Hypothalamus (tissue), 51 donors: ENCODE data around the gene NSD2.
"Not testable (repeated sequence)": the region's sequence is repeated elsewhere in the genome, so short reads cannot be mapped to it uniquely, and the experiment has no call there.

Experiments used
- DNase-seq, 51 donors: peaks; one replicate each; lab custom pipeline; 2025; lab: John Stamatoyannopoulos, UW

The NSD2 gene

DNA sequence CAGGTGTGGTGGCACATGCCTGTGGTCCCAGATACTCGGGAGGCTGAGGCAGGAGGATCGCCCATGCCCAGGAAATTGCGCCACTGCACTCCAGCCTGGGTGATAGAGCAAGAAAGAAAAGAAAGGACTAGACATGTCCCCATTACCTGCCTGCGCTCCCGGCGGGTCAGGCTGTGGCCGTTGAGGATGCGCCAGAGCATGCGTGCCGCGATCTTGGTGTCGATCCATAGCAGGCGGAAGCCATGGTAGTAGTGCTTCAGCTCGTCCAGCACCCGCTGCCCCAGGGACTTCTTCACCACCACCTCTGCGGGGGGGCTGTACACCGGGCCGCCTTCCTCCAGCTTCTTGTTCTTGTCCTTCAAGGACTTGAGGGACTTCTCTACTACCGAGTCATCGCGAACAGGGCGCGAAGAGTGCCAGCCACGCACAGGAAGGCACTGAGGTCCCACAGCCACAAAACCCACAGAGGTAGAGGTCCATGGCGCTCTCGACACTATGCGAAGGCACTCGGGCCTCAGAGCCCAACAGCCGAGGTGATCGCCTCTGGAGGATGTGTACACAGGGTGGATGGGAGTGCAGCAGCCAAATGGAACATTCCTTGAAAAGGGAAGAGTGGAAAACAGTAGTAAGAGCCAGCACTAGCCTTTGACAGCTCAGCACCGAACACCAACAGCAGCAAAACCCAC is 29.8 kb upstream of the NSD2 start:
- no peak for DNase-seq

DNA sequence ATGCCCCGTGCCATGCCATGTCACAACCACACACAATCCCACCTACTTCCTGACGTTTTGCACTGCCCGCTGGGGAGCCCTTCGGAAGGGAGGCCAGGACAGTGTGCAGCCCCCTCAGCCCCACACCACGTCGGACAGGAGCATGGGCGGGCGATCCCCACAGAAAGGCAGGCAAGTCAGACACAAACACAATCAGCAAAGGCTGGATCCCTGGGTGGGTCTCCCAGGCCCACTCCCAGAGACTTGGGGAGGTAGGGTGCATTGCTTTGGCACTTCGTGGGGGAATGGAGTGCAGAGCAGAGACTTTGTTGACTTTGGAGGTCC is 29.3 kb upstream of the NSD2 start:
- DNase-seq, result no peak

DNA sequence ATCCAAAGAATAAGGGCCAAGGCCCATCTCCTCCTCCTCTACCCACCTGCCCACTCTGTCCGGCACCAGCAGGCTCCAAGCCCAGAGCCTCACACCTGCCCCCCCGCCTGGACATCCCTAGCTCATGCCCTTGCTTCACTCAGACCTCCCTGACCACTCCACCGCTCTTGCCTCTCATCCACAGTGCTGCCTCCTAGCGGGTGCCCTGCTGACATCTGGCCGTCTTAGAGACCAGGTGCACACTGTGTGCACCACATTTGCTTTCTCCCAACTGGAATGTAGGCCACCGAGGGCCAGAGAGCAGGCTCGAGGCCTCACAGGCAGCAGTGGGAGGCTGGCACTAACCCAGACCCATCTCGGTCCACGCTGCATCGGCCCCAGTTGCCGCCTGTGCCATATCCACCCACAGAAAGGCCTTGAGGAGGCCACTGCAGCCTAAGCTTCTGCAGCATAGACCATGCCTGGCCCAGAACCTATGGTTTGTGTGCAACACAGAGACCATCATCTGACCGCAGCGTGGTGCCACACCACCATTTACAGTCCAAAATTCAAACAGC is 28.8 kb upstream of the NSD2 start:
- DNase-seq, result no peak

DNA sequence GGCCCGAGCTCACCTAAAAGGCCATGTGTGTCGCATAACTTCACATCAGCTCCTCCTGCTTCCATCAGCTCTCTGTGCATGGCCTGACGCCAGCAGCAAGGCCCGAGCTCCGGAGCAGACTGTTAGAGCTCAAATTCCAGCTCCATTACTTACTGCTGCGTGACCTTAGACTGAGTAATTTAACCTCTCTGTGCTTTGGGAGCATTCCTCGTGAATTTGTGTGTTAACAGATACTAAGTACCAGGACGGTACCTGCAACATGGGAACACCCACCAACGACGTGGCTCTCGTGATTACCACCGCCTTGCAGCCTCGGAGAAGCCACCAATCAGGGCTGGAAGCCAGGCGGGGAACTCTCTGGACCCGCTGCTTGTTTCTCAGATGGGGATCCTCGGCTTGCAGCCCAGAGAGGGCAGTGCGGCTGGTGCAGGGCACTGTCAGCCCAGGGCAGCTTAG is 28.2 kb upstream of the NSD2 start:
- DNase-seq, result no peak

DNA sequence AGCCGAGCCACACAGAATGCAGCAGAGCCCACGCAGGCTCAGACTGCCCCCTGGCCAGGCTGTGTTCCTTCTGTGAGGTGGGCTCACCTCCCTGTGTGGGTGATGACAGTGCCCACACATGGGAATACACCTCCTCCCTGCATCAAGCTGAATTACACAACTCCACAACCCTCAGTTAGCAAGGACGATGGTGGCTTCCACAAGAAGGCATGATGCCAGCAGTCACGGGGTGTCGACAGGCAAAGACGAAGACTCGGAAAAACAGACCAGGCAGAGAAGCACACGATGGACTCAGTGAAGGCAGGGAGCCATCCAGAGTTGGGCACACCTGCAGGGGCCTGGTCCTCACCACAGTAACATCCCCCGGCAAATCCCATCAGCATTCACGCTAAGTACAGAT is 27.3 kb upstream of the NSD2 start:
- DNase-seq, result peak in 17 of 51 donors; percentile 11 to 45 (median 27)

DNA sequence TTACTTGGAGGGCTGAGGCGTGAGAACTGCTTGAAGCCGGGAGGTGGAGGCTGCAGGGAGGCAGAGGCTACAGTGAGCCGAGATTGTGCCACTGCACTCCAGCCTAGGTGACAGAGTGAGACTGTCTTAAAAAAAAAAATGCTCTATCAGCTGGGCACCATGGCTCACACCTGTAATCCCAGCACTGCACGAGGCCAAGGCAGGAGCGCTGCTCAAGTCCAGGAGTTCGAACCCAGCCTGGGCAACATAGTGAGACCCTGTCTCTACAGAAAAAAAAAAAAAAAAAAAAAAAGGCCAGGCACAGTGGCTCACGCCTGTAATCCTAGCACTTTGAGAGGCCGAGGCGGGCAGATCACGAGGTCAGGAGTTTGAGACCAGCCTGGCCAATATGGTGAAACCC is 26.6 kb upstream of the NSD2 start:
- not testable (repeated sequence) for DNase-seq

DNA sequence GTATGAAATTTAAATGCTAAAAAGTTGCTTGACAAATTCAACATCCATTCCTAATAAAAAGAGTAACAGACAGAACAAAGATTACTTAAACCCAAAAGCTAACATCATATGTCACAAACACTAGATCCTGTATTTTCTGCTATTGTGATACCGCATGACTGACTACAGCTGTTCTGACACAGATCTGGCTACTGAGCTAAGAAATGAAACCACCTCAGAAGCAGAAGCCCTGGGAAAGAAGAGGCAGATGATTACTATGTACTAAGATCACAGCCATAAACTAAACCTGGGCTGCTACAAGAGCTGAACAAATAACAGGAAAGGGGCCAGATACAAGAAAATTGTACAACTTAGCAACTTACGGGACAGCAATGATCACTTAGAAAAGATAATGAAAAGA is 24.6 kb upstream of the NSD2 start:
- DNase-seq, result no peak

DNA sequence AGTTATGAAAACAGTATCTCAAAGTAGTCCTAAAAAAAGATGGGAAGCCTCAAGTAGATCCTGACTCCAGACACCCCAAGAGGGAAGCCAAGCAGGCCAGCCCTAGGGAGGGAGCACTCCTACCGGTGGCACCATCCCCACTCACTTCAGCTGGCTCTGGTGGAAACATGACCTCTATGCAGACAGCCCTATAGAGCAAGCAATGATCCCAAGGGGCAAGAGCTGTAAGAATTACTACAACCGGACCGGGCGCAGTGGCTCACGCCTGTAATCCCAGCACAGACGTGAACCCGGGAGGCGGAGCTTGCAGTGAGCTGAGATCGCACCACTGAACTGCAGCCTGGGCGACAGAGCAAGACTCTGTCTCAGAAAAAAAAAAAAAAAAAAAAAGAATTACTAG is 20.9 kb upstream of the NSD2 start:
- no peak for DNase-seq

DNA sequence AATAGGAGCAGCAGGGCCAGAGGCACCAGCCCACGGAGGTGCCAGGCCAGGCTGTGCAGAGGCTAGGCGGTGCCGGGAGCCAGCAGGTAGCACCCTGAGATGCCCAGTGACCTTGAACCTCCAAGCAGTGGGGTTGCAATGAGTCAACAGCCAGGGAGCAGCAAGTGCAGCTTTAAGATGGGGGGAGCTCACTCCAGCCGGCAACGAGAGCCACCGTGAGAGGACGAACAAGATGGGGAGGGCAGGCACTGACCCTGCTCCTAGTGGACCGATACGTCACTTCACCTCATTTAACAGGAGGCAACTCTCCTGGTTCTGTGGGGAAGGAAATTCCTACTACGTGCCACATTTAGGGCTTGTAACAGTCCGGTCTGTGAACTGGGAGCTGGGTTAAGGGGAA is 20.0 kb upstream of the NSD2 start:
- DNase-seq, result no peak

DNA sequence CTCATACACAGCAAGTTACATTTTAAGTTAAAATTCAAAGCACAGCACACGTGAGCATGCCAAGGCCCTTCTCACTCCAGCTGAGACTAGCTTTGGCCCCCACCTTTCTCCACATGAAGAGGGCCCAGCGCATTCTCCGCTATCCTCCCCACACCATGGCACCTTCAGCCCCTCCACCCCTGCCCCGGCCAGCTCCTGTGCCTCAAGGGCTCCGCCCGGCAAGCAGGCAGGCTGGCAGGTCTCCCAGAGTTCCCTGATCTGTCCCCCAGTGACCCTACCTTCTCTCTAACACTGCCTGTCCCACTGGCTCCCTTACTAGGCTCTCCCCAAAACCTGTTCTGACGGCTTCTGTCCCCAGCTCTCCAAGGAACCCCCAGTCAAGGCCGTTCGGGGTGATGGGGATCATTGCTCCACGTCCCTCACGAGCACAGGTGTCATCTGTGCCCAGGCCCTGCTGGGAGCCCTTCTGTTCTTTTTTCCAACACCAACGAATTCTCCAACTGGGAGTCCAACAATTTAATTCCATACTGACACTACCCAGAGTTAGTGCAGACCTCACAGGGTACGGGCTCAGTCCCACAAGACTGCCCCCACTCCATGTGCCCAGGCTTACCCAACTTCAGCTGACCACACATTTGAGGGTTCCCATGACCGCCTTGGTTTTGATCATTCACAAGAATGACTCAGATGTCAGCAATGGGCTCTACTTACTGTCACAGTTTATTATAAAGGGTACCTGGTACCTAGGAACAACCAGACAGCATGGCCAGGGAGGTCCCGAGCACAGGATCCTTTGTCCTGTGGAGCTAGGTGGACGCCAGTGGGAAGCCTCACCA is 19.4 kb upstream of the NSD2 start:
- no peak for DNase-seq

DNA sequence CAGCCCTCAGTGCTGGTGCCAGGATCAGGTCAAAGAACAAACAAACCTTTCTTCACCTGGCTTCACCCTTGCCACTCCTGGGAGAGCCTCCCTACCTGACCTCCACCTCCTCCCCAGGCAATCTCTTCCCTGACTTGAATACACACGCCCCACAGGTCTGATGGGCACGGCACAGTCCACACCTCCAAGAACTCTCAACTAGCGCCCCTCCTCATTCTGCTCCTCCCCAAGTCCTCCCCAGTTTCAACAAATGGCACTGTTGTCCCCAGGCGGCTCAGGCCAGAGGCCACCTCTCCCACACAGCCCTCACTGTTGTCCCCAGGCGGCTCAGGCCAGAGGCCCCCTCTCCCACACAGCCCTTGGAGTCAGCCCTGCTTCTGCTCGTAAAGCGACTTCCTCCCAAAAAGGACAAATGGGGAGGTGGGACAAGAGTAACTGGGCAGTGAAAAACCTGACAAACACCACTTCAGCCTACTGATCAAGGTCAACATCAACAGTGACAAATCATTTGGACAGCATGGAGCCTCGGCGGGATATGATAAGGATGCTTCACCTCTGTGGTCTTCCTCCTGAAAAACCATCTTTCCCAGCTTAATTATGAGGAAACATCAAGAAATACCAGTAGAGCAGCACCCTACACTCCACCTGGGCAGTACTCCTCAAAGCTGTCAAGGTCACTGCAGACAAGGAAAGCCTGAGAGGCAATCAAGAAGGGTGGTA is 18.1 kb upstream of the NSD2 start:
- DNase-seq, result no peak

DNA sequence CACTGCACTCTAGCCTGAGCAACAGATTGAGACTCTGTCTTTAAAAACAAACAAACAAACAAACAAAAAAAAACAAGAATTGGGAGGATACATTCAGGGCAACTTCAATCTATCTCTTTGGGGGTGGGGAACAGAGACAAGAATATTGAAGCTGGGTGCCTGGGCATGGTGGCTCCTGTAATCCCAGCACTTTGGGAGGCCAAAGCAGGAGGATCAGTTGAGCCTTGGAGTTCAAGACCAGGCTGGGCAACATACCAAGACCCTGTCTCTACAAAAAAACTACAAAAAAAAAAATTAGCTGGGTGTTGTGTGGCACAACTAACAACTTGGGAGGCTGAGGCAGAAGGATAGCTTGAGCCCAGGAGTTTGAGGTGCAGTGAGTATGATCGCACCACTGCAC is 16.4 kb upstream of the NSD2 start:
- no peak for DNase-seq

DNA sequence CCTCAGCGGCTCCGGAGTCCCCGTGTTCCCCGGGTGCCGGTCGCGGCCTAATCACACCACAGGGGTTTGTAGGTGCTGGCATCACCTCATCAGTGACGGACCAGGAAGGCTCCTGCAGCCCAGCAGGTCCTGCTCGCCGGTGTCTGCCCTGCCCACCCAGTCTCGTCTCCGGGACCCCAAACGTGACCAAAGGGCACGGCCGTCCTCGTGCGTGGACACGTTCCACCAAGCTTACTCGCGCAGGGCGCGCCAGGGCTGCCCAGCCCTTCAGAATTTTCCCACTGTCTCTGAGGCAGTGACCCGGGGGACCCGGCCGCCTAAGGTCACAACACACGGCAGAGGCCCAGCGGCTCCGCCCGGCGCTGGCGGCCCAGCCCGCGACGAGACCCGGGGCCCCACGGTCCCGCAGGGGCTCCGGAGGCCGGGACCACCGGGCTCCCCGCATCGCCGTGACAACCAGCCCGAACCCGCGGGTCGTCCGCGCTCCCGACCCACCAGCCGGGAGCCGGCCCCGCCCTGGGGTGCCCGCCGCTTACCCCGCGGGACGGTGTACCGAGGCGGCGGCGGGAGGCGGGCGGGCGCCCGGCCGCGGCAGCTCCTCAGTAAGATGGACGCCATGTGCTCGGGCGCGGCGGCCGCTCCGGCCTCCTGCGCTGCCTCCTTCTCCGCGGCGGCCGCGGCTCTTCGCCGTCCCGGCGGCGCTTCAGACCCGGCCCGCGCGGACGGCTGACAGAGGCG is 15.7 kb upstream of the NSD2 start:
- peak in 1 of 51 donors; percentile 44 for DNase-seq

DNA sequence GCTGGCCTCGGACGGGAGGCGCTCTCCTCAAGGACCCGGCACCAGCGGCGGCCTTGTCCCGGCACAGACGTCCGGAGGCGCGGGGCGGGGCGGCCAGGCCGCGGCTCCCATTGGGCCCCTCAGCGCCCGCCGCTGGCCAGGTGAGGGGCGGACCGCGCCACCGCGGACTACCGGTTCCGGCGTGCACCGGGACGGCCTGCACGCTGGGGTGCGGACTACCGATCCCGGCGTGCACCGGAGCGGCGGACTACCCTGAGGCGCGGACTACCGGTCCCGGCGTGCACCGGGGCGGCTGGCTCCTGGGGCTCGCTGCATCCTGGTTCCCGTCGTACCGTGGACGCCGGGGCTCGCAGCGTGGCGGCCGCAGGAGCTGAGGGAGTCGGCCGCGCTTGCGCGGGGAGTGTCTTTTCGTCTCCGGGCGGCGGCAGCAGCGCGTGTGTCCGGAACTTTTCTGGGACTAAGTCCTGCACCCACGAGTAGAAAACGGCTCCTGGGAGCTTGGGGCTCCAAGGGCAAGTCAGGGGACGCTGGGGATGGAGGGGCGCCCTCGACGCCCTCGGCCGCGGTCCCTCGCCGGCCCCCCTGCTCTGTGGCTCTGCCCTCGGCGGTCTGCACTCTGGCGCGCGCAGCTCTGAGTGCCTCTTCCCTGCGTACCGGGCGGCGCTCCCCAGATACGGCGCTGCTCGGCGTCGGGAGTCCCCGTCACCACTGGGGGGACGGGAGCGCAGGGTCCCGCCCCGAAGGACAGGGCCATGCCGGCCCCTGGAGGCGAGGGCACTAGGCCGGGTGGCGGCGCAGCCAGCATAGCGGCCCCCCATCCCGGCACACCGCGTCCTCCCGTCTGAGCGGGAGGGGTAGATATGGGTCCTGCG is 14.9 kb upstream of the NSD2 start, which contains the start of gene LETM1:
TSS of gene LETM1 (minus strand) at position 86 of the 872 bp plus-strand sequence. CDS start 206 bp downstream, outside the sequence.
- peak; percentile 62 to 99 (median 93) for DNase-seq

DNA sequence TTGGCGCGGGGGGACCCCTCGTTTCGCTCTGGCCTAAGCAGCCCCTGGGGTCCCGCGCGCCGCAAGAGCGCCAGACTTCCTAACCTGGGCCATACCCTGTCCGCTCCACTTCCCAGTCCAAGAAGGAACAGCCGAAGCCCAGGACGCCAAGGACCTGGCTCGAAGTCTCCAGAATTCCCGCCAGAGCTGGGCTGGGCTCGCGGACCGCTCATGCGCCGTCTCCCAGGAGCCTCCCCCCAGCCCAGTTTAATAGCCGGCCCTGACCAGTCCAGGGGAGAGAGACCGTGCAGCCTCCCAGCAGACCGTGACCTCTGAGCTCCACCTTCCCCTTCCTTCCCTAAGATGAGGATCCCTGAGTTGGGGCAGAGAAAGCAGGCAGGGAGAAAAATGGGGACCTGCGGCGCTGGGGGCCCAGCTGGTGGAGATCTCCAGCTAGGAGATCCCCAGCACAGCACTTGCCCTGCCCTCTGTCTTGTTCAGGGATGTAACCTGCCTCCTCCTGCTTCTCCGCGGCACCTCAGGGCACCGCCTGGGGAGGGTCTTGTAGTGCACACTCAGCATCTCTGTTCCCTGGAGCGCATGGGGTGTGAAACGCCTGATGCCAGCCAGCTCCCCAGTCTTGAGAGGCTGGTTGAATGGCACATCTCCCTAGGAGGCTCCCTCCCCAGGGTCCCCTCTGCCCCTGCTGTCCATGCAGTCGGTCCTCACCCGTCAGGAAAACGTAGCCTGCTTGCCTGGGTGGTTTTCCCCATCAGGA is 14.1 kb upstream of the NSD2 start:
- peak in 19 of 51 donors; percentile 17 to 54 (median 38) for DNase-seq

DNA sequence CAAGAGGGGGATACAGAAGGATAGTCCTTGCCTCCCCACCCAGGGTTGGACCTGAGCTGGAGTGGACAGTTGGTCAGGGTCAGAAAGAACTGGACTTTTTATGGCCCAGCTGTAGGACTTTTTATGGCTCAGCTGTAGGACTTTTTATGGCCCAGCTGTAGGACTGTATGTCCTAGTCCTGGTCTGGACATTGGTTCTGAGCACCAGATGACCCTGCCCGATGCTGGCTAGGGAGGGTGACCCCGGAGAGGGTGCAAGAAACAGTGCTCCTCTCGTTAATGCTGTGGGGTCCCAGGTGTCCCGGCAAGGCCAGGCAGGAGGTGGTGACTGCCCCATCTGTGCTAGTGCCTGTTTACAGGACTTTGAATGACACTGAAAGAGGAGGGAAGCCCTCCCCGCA is 13.3 kb upstream of the NSD2 start:
- no peak for DNase-seq

DNA sequence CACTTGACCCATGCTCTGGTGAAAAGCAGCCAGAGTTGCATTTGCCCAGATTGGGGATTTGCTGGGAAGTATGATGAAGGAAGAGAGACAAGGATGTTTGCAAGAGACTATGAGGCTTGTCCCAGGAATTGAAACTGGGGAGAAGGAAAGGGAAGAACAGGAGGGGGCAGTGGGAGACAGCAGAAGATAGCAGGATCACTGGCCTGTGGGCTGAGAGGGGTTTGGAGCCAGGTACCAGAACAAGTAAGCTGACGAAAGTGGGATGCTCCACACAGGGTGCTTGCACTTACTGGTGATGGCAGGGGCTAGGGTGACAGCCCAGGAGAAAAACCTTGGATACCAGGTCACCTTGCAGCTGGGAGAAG is 11.8 kb upstream of the NSD2 start:
- DNase-seq, result no peak

DNA sequence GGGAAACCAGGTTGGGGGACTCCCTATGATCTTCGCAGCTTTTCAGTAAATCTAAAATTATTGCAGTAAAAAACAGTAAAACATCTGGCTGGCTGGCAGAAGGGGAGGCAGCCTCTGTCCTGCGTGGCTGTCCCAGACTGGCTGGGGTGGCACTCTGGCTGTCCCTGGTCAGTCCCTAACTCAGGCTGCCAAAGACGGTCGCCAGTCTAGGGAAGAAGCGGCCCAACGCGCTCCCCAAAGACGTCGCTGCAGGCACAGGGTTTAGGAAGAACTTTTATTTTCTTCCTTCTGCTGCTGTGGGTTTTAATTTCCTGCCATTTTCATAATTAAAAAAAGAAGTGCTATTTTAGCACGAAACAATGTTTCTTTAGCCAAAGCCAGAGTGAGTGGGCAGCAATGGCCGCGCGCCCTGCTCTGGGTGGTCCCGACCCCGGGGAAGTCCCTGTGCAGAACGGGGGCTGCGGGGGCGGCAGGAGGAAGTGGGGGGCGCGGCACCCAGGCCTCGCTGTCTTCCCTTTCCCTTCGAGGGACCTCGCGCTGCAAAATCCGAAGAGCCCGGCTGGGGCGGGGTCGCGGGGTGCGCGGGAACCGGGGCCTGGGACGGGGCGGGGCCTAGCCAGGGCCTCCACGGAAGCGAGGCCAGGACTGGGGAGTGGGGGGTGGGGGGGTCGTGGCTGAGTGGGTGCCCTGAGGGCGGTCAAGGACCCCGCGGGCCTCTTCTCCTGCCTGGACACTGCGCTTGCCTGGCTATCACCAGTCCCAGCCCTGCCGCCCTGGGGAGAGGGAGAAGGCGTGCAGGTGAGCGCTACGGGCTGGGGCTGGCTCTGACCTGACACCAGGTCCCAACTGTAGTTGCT is 8.9 kb upstream of the NSD2 start:
- no peak for DNase-seq
